HCT116 (cell line): ENCODE results near the gene TNPO2. TPM values are rescaled to one million over a fixed set of nuclear protein-coding genes. Genes with fewer than 3 reads are reported as not detected.

Experiments used
- ATAC-seq: fragments of 200-7000 bp; cut with Tn5 transposase; 2 replicates; pipeline ENCODE4 v1.9.1; 2020; ENCODE audit warnings: mild to moderate bottlenecking, moderate library complexity
- BruUV-seq: library from RNA; stranded (reverse); fragments of 400-500 nt; replicated peaks from 2 replicates; lab custom pipeline; 2021; lab: Mats Ljungman, UMichigan
- CTCF ChIA-PET: fragments of 300-600 bp; sonication (Branson Sonifier 250); formaldehyde crosslinking; loops from one replicate; lab custom pipeline; 2021; ENCODE audit warnings: antibody characterized with exemption; lab: Charles Lee
- POLR2A ChIA-PET: fragments of 300-600, 350-600 bp; sonication (Branson Sonifier 250); formaldehyde crosslinking; loops from one replicate; lab custom pipeline; 2021; ENCODE audit warnings: antibody characterized with exemption; lab: Charles Lee
- RAD21 ChIA-PET, 2 experiments: fragments of 300-600 bp; sonication (Branson Sonifier 250); formaldehyde crosslinking; loops; one replicate each; lab custom pipeline; 2023; ENCODE audit warnings: low total read pairs in 2 of 2; ENCODE audit not compliant: uncharacterized antibody in 2 of 2, unreplicated experiment in 2 of 2, low non-redundant PET in 1 of 2; lab: Charles Lee
- DNase-seq: peaks from one replicate; pipeline ENCODE4 v3.0.0-alpha.2; 2010; ENCODE audit warnings: low read depth, low spot score
- H2AFZ ChIP-seq: fragments of 200-600 bp; shearing (Covaris generic), sonication (generic); 2 replicates; pipeline ENCODE4 v1.6.1; 2017; ENCODE audit warnings: low read depth, mixed run types, mixed read lengths, antibody characterized with exemption, low read length; ENCODE audit not compliant: poor library complexity, severe bottlenecking
- H3K27ac ChIP-seq: 2 replicates; pipeline ENCODE4 v1.5.1; 2012; ENCODE audit warnings: low read depth, low read length
- H3K27me3 ChIP-seq: fragments of 200-600 bp; sonication (generic); 2 replicates; pipeline ENCODE4 v1.6.1; 2016; ENCODE audit warnings: mixed run types, low read length, mixed read lengths; ENCODE audit not compliant: insufficient read depth
- H3K36me3 ChIP-seq, 2 experiments: fragments of 200-500 bp in 1 of 2; fragments of 200-600 bp in 1 of 2; sonication (Bioruptor generic) in 1 of 2; sonication (generic) in 1 of 2; 2 replicates each; pipeline versions ENCODE4 v1.5.1 to v1.6.1; 2014 to 2016; ENCODE audit warnings: low read length in 2 of 2, inconsistent platforms in 1 of 2, mixed read lengths in 1 of 2, mixed run types in 1 of 2; ENCODE audit not compliant: insufficient read depth in 2 of 2, control insufficient read depth in 1 of 2
- H3K4me1 ChIP-seq, 2 experiments: fragments of 200-600 bp in 1 of 2; sonication (generic) in 1 of 2; 2 replicates each; pipeline versions ENCODE4 v1.5.1 to v1.6.1; 2012 to 2017; ENCODE audit warnings: low read length in 2 of 2, inconsistent platforms in 1 of 2, mild to moderate bottlenecking in 1 of 2, mixed read lengths in 1 of 2, mixed run types in 1 of 2, moderate library complexity in 1 of 2; ENCODE audit not compliant: insufficient read depth in 2 of 2, control insufficient read depth in 1 of 2
- H3K4me2 ChIP-seq: fragments of 200-600 bp; sonication (generic); 2 replicates; pipeline ENCODE4 v1.6.1; 2017; ENCODE audit warnings: mixed run types, low read length, mixed read lengths
- H3K4me3 ChIP-seq, 2 experiments: fragments of 200-600 bp in 1 of 2; sonication (generic) in 1 of 2; replicated peaks in 1 of 2; 2 replicates each; pipeline ENCODE4 v1.5.1; 2011 to 2016; ENCODE audit warnings: low read length in 2 of 2, control low read depth in 1 of 2, low read depth in 1 of 2, mild to moderate bottlenecking in 1 of 2, mixed read lengths in 1 of 2, mixed run types in 1 of 2
- H3K79me2 ChIP-seq: fragments of 200-600 bp; sonication (generic); 2 replicates; pipeline ENCODE4 v1.6.1; 2017; ENCODE audit warnings: mild to moderate bottlenecking, mixed run types, low read length, moderate library complexity, mixed read lengths; ENCODE audit not compliant: insufficient read depth
- H3K9ac ChIP-seq: fragments of 200-600 bp; sonication (generic); 2 replicates; pipeline ENCODE4 v1.6.1; 2016; ENCODE audit warnings: low read length, mixed read lengths
- H3K9me2 ChIP-seq: fragments of 200-600 bp; sonication (generic), shearing (Covaris generic); 2 replicates; pipeline ENCODE4 v1.6.1; 2017; ENCODE audit warnings: mixed run types, mild to moderate bottlenecking, moderate library complexity; ENCODE audit not compliant: insufficient read depth
- H3K9me3 ChIP-seq, 2 experiments: fragments of 200-500 bp in 1 of 2; fragments of 200-600 bp in 1 of 2; sonication (Bioruptor generic) in 1 of 2; sonication (generic) in 1 of 2; 2 replicates each; pipeline ENCODE4 v1.6.1; 2014 to 2017; ENCODE audit warnings: low read length in 2 of 2, mixed read lengths in 2 of 2, inconsistent platforms in 1 of 2, low read depth in 1 of 2, mild to moderate bottlenecking in 1 of 2, mixed run types in 1 of 2, moderate library complexity in 1 of 2; ENCODE audit not compliant: control insufficient read depth in 1 of 2, insufficient read depth in 1 of 2
- H4K20me1 ChIP-seq: fragments of 200-600 bp; sonication (generic), shearing (Covaris generic); 2 replicates; pipeline ENCODE4 v1.6.1; 2017; ENCODE audit warnings: mixed run types, mild to moderate bottlenecking, moderate library complexity; ENCODE audit not compliant: insufficient read depth
- ATF3 ChIP-seq: IDR thresholded peaks from 2 replicates; pipeline ENCODE4 v1.6.1; 2012
- CBX3 ChIP-seq: IDR thresholded peaks from 2 replicates; pipeline ENCODE4 v1.6.1; 2012; ENCODE audit warnings: low read depth
- CTCF ChIP-seq, 3 experiments: fragments of 200-600 bp in 1 of 3; sonication (generic) in 1 of 3; IDR thresholded peaks in 2 of 3; conservative IDR thresholded peaks in 1 of 3; 2 replicates each; pipeline ENCODE4 v1.5.1; 2012 to 2017; ENCODE audit warnings: low read depth in 2 of 3, low read length in 2 of 3, antibody characterized with exemption in 1 of 3, borderline replicate concordance in 1 of 3, control low read depth in 1 of 3, mild to moderate bottlenecking in 1 of 3, mixed read lengths in 1 of 3, mixed run types in 1 of 3, moderate library complexity in 1 of 3; ENCODE audit not compliant: insufficient read depth in 1 of 3
- EGR1 ChIP-seq: IDR thresholded peaks from 2 replicates; pipeline ENCODE4 v1.6.1; 2012; ENCODE audit warnings: low read depth
- ELF1 ChIP-seq: IDR thresholded peaks from 2 replicates; pipeline ENCODE4 v1.6.1; 2012; ENCODE audit warnings: low read depth, borderline replicate concordance
- JUND ChIP-seq: IDR thresholded peaks from 2 replicates; pipeline ENCODE4 v1.6.1; 2012
- MAX ChIP-seq: IDR thresholded peaks from 2 replicates; pipeline ENCODE4 v1.6.1; 2012
- POLR2A ChIP-seq: IDR thresholded peaks from 2 replicates; pipeline ENCODE4 v1.7.0; 2011; ENCODE audit warnings: borderline replicate concordance; ENCODE audit not compliant: insufficient read depth, insufficient read length; ENCODE audit errors: extremely low read depth
- POLR2AphosphoS5 ChIP-seq: IDR thresholded peaks from 2 replicates; pipeline ENCODE4 v1.6.1; 2011; ENCODE audit warnings: mild to moderate bottlenecking, low read depth, low read length, moderate library complexity
- SIN3A ChIP-seq: IDR thresholded peaks from 2 replicates; pipeline ENCODE4 v1.6.1; 2012; ENCODE audit warnings: low read depth
- SP1 ChIP-seq: IDR thresholded peaks from 2 replicates; pipeline ENCODE4 v1.6.1; 2012; ENCODE audit warnings: low read depth
- YY1 ChIP-seq: IDR thresholded peaks from 2 replicates; pipeline ENCODE4 v1.6.1; 2011; ENCODE audit warnings: low read length, low read depth, moderate library complexity, mild to moderate bottlenecking; ENCODE audit not compliant: insufficient replicate concordance; ENCODE audit errors: extremely low read depth
- ZFX ChIP-seq: fragments of 450-650 bp; IDR thresholded peaks from 2 replicates; pipeline ENCODE4 v1.6.1; 2017
- intact Hi-C: fragments of 100-400 bp; cut with micrococcal nuclease; formaldehyde crosslinking; loops from 2 replicates; pipeline ENCODE4 v1.10.0; 2022
- total RNA-seq: library from RNA; stranded (reverse); gene quantifications from one replicate; pipeline ENCODE4 v1.2.1, GENCODE V29; 2021; ENCODE audit not compliant: unreplicated experiment

Gene TNPO2
- total RNA-seq, 1 experiment from 2014 or later: 81.8 TPM

- DNase-seq: peak; percentile 82
- TF ChIP-seq CBX3 (peak; percentile 22; the same call in 1 of the 2 replicates), SP1 (peak; percentile 55; the same call in 1 of the 2 replicates), JUND (no peak), CTCF (IDR thresholded peaks at IDR 0.05 in 2 of 3, conservative IDR thresholded peaks at IDR 0.05 in 1 of 3; ENCODE audit: borderline replicate concordance in 1 of 3, insufficient read depth in 1 of 3, low read depth in 2 of 3, low read length in 2 of 3) (no peak), MAX (peak; percentile 78), ELF1 (peak; percentile 95; the same call in 1 of the 2 replicates), YY1 (peak; percentile 82), EGR1 (peak; percentile 81), POLR2A (peak; percentile 51), SIN3A (peak; percentile 64), ZFX (peak; percentile 68; the same call in 1 of the 2 replicates), ATF3 (no peak), POLR2AphosphoS5 (peak; percentile 71)
- TF ChIP-seq, all 23 proteins: peak for 10
- H3K27me3 ChIP-seq: no peaks in the 10 kb centered on the region
- H3K4me1 ChIP-seq: peaks cover 19 to 36% of the 10 kb centered on the region in 2 experiments
- H3K27ac ChIP-seq: peak overlapping the region; percentile 88
- peaks cover 4 to 19% of the 10 kb centered on the region in 2 experiments; a peak in 3 of 4 replicates for H3K36me3 ChIP-seq
- peaks cover 29% of the 10 kb centered on the region; the same call in 1 of the 2 replicates for H3K79me2 ChIP-seq
- H2AFZ ChIP-seq: peak overlapping the region; percentile 79
- H4K20me1 ChIP-seq: no peaks in the 10 kb centered on the region
- peak overlapping the region; percentile 95 to 98 for H3K4me3 ChIP-seq
- no peaks in the 10 kb centered on the region for H3K9me2 ChIP-seq
- intact Hi-C loops: loop anchor here (1.0 to 10.0 kb wide), 3 partner anchors 12 to 745 kb away; partner anchors contain the start of genes DHPS, ZNF490, ZNF700 and ZNF791
- TSS peak; percentile 79 for BruUV-seq
- peak overlapping the region; percentile 92 for H3K4me2 ChIP-seq
- peak; percentile 52 for ATAC-seq
- POLR2A ChIA-PET: interaction anchor here (1.0 kb wide), 1 partner anchor 12 kb away, joined by 4 read pairs; the partner anchor contains the start of gene DHPS
- H3K9me3 ChIP-seq: no peaks in the 10 kb centered on the region
- peak overlapping the region; percentile 90 for H3K9ac ChIP-seq
- CTCF ChIA-PET: interaction anchor here (0.5 kb wide), 1 partner anchor 640 kb away, joined by 5 read pairs; no protein-coding TSS in a partner anchor
- RAD21 ChIA-PET: no interaction called here
Observed at GRCh38 chr19:12669270-12670158, 54.2 kb downstream of the TNPO2 start.
